Umbilical cord (tissue), 2 donors: Measurements from ENCODE around the gene SPINK4. TPM values are rescaled to one million over a fixed set of nuclear protein-coding genes. Genes with fewer than 3 reads are reported as not detected.

ENCODE experiments used
- DNase-seq: peaks from one replicate; pipeline ENCODE4 v3.0.0-alpha.2; 2015; ENCODE audit warnings: low spot score
- total RNA-seq: library from RNA; depleted of rRNA; stranded (reverse); fragments of >200 nt; gene quantifications from one replicate; pipeline ENCODE4 v1.2.3, GENCODE V29; 2014; ENCODE audit warnings: low replicate concordance; ENCODE audit not compliant: insufficient read depth

SPINK4 gene, protein sequence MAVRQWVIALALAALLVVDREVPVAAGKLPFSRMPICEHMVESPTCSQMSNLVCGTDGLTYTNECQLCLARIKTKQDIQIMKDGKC
- total RNA-seq = not detected

DNA sequence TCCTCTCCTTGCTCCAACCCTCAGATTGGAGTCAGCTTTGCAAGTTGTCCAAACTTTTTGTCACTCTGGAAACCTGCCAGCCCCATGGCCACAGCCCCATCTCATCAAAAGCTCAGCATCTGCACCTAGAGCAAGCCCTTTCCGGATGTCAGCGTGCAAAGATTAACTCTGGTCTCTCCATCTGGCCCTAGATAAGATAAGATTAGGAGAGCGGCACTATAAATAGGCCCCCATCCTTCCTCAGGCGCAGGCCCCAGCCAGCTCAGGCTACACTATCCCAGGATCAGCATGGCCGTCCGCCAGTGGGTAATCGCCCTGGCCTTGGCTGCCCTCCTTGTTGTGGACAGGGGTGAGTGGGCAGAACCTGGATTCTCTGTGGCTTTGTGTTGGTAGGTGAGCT, at the start of gene SPINK4:
Gene SPINK4 (plus strand): TSS at position 247 of the 400 bp plus-strand sequence. CDS start 42 bp downstream, at position 289.
- DNase-seq = peak; percentile 79

DNA sequence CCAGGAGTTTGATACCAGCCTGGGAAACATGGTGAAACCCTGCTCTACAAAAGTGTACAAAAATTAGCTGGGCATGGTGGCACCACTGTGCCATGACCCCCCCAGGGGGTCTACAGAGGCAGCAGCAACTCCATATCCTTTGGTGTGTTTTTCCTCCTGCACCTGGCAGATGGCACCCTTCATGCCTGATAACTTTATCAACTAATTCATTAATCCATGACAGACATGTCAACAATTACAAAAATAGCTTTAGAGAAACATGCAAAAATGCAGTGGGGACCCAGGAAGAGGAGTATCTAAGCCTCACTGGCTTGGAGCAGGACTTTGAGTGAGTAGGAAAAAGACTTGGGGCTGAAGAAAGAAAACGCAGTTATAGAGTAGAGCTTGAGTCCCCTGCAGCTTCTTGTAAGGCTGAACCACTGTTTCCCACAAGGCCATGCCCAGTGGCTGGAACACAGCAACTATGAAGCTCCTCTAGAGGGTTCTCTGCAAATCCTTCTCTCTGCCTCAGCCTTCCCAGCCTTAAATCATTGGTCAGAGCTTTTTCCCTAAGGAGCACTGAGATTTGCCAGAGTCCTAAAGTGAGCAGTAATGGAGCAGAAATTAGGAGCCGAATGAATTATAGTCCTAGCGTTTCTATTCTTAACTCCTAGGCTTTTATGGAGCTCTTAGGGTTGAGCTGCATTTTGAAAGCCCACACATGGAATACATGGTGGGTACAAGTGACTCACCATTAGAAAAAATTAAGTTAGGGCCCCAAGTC, 47.3 kb upstream of the SPINK4 start:
- DNase-seq = peak; percentile 87

DNA sequence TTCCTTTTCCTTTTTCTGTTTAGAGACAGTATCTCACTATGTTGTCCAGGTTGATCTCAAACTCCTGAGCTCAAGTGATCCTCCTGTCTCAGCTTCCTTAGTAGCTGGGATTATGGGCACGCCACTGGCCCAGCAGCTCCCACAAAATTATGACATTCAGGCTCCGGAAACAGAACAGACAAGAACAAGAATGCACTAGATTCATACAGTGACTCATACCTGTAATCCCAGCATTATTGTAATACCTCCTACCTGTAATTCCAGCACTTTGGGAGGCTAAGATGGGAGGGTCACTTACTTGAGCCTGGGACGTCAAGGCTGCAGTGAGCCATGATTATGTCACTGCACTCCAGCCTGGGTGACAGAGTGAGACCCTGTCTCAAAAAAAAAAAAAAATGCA, 46.1 kb upstream of the SPINK4 start:
- no peak for DNase-seq

DNA sequence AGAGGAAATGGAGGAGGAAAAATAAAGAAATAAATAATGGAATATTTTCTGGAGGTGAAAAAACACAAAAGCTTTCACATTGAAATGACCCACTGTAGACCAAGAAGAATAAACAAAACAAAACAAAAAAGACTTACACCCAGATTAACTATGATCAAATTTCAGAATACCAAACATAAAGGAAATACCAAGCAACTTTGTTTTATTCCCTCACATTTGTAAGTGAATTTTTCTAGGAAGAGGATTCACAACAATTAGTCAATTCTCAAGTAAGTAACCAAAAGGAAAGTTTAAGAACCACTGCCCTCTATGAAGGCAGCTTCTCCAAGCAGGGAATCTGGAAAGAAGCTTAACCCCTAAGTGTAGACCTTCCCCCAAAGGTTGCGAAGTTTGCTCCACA, 43.2 kb upstream of the SPINK4 start:
- DNase-seq = no peak

DNA sequence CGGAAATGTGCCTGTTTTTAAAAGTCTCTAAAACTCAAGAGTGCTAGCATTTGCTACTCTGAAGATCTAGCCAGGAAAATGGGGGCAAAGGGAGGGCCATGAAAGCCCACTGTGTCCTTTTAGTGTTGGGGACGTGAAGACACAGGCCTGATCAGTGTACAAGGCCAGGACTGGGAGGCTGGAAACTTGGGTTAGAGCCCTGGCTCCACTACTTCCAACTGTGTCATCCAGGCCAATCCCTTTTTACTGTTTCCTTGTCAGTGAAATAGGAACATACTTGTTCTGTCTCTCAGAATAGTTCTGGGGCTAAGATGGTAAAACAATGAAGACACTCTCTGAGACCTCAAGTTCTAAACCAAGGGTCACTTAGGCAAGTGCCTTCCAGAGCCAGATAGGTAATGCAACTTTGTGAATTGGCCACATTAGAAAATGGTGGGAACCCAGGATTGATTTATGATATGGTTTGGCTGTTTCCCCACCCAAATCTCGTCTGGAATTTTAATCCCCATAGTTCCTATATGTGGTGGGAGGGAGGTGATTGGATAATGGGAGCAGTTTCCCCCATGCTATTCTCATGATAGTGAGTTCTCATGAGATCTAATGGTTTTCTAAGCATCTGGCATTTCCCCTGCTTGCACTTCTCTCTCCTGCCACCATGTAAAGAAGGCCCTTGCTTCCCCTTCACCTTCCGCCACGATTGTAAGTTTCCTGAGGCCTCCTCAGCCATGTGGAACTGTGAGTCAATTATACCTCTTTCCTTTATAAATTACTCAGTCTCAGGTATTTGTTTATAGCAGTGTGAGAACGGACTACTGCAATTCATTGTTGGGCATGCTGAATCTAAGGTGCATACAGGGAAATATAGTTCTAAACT, 42.5 kb upstream of the SPINK4 start:
- no peak for DNase-seq

DNA sequence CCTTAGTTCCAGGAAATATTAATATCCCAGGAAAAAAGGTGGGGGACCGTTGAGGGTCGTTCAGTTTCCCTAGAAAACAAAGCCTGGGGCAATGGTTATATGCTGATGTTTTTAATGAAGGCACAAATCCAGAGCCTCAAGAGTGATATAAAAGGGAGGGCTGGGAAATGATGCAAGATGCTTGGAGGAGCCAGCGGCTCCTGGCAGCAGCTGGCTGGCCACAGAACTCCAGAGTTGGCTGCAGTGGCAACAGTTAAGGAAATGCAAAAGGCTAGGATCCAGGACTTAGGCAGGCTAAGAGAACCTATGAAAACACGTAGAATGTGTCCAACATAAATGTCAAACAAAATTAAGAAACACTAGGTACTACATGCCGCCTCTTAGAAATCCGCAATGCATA, 41.8 kb upstream of the SPINK4 start:
- DNase-seq = no peak

DNA sequence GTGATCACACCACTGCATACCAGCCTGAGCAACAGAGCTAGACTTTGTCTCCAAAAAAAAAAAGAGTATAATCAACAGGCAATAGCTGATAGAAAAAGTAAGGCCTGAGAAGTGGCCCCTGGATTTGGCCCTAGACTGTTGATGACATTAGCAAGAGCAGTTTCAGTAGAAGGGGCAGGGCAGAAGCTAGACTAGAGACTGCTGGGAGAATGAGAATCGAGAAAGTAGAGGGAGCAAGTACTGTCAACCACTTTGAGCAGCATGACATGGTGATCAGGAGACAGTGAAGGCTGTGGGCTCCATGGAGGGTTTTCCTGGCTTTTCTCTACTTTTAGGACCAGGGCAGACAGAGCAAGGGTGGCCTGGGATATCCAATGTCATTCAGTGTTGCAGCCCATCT, 37.9 kb upstream of the SPINK4 start:
- DNase-seq = no peak

DNA sequence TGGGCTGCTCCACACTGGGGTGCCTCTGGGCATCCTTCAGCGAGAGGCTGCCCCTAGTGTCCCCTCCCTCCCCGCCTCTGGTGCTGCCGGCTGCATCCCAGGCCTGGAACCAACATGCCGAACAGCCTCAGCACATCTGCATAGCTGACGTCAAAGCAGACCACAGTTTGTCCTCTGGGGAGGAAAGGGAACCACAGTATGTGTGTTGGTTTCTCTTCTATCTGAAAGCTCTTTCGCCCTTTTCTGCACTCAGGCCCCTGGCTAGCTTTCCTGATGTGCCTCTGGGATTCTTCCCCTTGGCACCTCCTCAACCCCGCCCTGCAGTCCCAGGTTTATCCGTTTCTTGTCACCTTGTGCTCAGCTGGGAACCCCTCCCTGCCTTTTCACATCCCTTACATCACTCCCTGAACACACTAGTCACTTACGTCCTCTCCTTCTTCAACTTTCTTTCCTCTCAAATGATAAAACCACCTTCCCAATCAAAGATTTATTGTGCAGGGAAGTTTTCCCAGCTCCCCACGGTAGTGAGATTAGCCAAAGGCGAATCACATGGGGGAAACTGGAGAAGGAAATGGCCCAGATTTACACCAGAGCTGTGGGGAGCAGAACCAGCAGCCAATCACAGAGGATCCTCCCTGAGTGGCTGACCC, 37.3 kb upstream of the SPINK4 start:
- no peak for DNase-seq

DNA sequence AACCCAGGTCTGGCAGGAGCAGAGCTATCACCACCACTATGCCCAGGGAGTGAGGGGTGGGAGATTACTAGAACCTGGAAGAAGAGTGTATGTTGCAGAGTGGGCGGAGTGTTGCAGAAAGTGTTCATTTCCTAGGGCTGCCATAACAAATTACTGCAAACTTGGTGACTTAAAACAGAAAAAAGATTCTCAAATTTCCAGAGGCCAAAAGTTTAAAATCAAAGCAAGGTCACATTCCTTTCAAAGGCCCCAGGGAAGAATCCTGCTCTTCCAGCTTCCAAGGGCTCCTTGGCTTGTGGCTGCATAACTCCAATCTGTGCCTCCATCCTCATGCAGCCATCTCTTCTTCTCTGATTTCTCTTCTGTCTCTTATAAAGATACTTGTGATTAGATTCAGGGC, 30.6 kb upstream of the SPINK4 start:
- no peak for DNase-seq

DNA sequence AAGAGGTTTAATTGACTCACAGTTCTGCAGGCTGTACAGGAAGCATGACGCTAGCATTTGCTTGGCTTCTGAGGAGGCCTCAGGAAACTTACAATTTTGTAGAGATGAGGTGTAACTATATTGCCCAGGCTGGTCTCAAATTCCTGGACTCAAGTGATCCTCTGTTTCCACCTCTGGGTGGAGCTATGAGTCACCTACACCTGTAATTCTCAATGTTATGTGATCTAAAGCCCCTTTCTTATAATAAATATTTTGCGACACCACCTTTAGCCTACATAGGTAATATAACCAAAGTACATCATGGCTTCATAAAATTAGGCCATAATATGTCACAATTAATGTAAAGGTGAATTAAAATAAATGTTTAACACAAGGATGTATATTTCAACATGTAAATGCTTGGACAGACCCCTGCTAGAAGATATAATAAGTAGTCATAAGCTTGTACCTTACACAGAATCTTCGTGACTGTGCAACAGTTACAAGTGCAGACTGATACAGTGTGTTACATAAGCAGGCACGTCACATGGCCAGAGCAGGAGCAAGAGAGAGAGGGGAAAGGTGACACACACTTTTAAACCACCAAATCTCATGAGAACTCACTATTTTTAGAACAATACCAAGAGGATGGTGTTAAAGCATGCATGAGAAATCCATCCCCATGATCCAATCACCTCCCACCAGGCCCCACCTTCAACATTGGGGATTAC, 29.8 kb upstream of the SPINK4 start:
- no peak for DNase-seq

DNA sequence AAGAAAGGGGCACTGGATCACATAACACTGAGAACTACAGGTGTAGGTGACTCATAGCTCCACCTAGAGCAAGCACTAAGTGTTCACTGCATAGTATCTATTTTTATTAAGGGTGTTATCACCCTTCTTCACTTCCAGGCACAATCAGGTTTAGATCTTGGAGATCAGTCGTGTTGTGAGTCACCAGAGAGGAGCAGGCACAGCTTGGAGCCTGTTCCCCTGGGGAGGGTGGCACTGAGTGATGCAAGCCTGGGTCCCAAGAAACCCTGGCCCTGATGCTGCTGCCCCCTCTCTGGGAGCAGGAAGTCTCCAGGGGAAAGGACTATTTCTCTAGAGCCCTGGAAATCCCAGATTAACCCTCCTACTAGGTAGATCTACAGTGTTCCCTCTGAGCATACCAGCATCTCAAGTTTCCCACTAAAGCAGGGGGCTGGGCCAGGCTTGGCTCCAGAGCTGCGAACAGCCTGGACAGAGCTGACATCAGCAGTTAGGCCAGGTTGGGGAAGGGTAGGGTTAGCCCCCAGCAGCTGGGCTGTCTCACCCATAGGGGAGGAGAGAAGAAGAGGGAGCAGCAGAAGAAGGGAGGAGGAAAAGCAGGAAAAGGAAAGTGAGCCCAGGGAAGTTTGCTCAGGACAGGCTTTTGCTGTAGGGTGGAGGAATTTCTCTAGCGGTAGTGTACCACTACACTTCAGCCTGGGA, 28.1 kb upstream of the SPINK4 start:
- peak; percentile 80 for DNase-seq

DNA sequence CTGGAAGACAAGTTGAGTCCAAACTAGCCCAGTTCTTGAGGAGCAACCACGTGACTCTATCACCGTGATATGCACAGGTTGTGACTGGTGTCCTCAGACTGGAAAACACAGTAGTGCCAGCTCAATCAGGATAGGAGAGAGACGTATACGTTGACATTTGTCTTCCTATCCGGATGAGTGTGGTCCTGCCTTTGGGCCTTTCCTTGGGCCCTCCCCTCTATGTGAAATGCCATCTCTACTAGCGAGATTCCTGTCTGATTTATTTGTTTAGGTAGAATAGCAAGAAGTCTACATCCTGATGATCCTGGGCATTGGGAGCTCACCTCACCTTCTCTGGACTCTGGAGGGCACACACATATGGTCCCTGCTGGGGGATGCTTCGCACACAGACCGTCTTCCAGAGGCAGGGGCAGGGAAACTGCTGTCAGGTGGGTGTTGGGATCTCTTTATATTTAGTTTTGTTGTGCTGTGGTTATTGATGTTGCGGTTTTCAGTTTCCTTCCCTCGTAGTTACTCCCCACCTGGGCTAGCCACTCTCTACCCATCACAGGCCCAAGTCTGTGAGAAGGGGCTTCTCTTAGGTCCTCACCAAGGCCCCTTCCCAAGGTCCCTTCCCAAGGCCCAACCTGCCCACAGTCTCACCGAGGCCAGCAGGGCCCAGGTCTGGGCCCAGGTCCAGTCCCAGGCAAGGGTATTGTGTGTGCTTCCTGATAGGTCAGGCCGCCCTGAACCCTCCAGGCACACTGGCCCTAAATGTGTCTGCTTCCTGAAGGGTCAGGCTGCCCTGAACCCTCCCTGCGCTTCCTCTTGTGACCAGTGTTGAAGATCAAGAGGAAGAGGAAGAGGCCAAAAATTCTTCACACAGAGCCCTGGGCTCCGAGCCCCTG, 19.0 kb upstream of the SPINK4 start:
- DNase-seq = no peak

DNA sequence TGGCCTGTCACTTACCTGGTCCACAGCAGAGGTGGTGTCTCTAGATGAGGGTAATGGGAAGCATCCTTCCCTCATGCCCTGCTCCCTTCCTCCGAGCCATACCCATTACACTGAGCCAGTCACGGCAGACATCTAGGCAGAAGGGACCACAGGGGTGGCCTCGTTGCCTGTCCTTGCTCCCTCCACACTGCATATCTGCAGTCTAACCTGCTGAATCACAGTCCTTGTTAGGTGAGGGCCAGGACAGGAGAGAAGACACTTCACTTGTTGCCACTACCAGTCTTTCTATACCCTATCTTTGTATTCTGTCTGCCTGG, 18.4 kb upstream of the SPINK4 start:
- DNase-seq = no peak

DNA sequence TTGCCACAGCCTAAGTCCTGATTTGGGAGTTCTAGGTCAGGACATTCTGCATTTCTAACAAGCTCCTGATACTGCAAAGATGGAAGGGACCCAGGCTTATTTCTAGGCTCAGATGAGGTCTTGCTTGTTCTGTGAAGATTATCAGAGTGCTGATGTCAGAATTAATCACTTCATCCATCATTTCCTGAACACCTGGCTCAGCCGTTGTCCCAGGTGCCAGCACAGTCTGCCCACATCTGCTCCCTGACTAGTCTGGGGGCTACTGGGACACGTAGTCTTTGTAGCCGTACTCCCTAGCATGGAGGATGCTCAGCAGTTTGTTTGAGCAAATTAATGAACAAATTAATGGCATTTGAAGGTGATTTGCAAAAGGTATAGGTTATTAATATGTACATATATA, 17.9 kb upstream of the SPINK4 start:
- no peak for DNase-seq

DNA sequence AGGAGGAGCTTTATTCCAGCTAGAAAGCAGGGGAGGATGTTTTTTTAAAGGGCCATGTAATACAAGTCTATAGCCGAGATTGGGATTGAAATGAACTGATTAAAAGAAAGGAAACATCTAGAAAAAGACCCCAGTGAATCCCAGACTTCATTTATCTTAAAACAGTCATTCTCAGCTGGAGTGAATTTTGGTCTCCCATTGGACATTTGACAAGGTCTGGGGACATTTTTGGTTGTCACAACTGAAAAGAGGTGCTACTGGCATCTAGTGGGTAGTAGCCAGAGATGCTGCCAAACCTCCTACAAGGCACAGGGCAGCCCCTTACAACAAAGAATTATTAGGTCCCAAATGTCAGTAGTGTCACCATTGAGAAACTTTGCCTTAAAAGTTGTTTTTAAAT, 16.3 kb upstream of the SPINK4 start:
- DNase-seq = no peak

DNA sequence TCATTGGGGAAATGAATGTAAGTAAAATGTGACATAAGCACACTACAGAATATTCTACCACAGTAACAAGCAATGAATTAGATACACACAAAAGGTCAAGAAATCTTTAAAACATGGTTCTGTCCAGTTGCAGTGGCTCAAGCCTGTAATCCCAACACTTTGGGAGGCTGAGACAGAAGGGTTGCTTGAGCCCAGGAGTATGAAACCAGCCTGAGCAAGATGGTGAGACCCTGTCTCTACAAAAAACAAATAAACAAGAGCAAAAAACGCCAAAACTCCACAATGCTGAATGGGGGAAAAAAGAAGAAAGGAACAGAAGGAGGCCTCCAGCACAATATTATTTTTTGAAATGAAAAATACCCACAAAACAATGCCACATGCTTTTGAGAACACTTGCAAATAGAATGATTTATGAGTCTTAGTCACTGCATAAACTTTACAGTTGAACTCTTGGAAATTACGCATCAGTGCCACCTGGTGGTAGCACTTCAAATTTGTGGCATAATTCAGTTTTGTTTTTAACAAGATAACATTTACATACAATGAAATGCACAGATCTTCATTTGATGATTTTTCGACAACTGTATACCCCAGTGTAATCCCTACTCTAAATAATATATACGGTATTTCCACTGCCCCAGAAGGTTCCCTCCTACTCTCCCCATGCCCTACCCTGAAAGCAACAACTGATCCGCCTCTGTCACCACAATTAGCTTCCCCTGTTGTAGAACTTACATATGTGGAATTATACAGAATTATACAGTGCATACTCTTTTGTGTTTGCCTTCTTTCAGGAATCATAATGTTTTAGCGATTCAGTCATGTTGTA, 14.4 kb upstream of the SPINK4 start:
- DNase-seq = peak; percentile 85

DNA sequence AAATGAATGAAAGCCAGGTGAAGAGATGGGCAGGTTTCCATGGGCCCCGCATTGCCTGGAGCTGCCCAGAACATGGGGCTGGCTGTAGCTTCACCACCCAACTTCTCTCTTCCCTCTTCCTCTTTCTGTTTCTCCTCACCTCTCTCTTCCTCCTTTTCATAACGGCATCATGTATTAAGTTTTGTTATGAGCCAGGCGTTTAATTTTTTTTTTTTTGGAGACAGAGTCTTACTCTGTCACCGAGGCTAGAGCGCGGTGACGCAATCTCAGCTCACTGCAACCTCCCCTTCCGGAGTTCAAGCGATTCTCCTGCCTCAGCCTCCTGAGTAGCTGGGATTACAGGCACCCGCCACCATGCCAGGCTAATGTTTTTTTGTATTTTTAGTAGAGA, 13.0 kb upstream of the SPINK4 start:
- DNase-seq = peak; percentile 17

DNA sequence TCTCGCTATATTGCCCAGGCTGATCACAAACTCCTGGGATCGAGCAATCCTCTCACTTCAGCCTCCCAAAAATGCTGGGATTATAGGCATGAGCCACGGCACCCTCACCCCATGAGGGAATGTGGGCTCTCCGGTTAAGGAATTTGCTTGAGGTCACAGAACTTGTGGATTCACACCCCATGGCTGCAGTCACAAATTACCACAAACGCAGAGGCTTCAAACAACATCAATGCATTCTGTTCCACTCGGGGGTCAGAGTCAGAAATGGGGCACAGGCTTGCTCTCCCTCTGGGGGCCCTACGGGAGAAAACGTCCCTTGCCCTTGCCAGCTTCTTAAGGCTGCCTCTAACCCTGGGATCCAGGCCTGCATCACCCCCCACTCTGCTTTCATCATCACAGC, 12.2 kb upstream of the SPINK4 start:
- no peak for DNase-seq

DNA sequence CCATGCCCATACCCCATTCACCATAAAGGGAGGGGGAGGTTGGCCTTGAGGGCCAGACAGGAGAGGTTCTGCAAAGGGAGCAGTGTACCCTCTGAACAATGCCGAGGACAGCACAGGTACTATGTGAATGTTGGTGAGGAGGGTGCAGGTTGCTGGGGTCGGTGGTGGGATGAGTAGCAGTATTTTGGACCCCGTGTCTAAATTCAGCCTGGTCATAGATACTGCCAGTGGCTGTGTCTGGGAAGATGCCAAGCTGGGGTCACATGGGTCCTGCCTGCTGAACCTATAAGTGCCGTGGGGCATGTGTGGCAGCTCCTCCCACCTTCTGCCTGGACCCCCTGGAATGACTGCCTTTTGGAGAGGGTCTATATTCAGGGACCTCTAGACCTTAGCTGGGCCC, 11.4 kb upstream of the SPINK4 start:
- no peak for DNase-seq
